ENCODE measurements around the gene DSCAML1.

The DSCAML1 gene

GRCh38 chr11:117396970-117397369 is 400.0 kb downstream of the DSCAML1 start:
- DNase-seq (ENCODE audit: low read depth), result no peak

- no peak for DNase-seq (ENCODE audit: low read depth)
These were observed 401.5 kb downstream of the DSCAML1 start for GRCh38 chr11:117395476-117395875.

- no peak for DNase-seq (ENCODE audit: low read depth)
These were observed 402.6 kb downstream of the DSCAML1 start for GRCh38 chr11:117394221-117394925.

- no peak for DNase-seq (ENCODE audit: low read depth)
These were observed 404.0 kb downstream of the DSCAML1 start for GRCh38 chr11:117392979-117393378.

- DNase-seq (ENCODE audit: low read depth), result no peak
These were observed 404.9 kb downstream of the DSCAML1 start for GRCh38 chr11:117392001-117392690.

GRCh38 chr11:117391181-117391580 is 405.8 kb downstream of the DSCAML1 start:
- no peak for DNase-seq (ENCODE audit: low read depth)

GRCh38 chr11:117390743-117391142 is 406.3 kb downstream of the DSCAML1 start:
- DNase-seq (ENCODE audit: low read depth), result no peak

GRCh38 chr11:117387992-117388755 is 408.8 kb downstream of the DSCAML1 start:
- DNase-seq (ENCODE audit: low read depth), result no peak

- no peak for DNase-seq (ENCODE audit: low read depth)
These were observed 411.1 kb downstream of the DSCAML1 start for GRCh38 chr11:117385906-117386305.

- no peak for DNase-seq (ENCODE audit: low read depth)
These were observed 411.5 kb downstream of the DSCAML1 start for GRCh38 chr11:117385471-117385870.

- no peak for DNase-seq (ENCODE audit: low read depth)
These were observed 413.0 kb downstream of the DSCAML1 start for GRCh38 chr11:117384045-117384444.

- DNase-seq (ENCODE audit: low read depth), result no peak
These were observed 414.3 kb downstream of the DSCAML1 start for GRCh38 chr11:117382746-117383145.

- no peak for DNase-seq (ENCODE audit: low read depth)
These were observed 415.3 kb downstream of the DSCAML1 start for GRCh38 chr11:117381481-117382387.

GRCh38 chr11:117380676-117381075 is 416.3 kb downstream of the DSCAML1 start:
- no peak for DNase-seq (ENCODE audit: low read depth)

- DNase-seq (ENCODE audit: low read depth), result no peak
These were observed 417.8 kb downstream of the DSCAML1 start for GRCh38 chr11:117378976-117379865.
